HG02943 (cell line): ENCODE measurements around the gene PSMA3.

Experiments used
- ATAC-seq: cut with Tn5 transposase; IDR thresholded peaks from one replicate; pipeline ENCODE4 v1.9.1; 2021; ENCODE audit warnings: mild to moderate bottlenecking, low read depth, moderate library complexity; ENCODE audit not compliant: unreplicated experiment

Gene PSMA3

GRCh38 chr14:58265401-58265800, 20.8 kb downstream of the PSMA3 start:
- no peak for ATAC-seq

- no peak for ATAC-seq
Measured at GRCh38 chr14:58270628-58271027, 26.0 kb downstream of the PSMA3 start.

GRCh38 chr14:58272588-58273372, 28.1 kb downstream of the PSMA3 start:
- ATAC-seq = no peak

GRCh38 chr14:58274881-58275280, 30.2 kb downstream of the PSMA3 start:
- ATAC-seq = no peak

- no peak for ATAC-seq
Measured at GRCh38 chr14:58275527-58276190, 31.0 kb downstream of the PSMA3 start.

GRCh38 chr14:58276208-58276607, 31.6 kb downstream of the PSMA3 start:
- ATAC-seq = no peak

- ATAC-seq = no peak
Measured at GRCh38 chr14:58278177-58278576, 33.5 kb downstream of the PSMA3 start.

- ATAC-seq = no peak
Measured at GRCh38 chr14:58280954-58281787, 36.5 kb downstream of the PSMA3 start.

- ATAC-seq = no peak
Measured at GRCh38 chr14:58281969-58282368, 37.3 kb downstream of the PSMA3 start.

- no peak for ATAC-seq
Measured at GRCh38 chr14:58282925-58283593, 38.4 kb downstream of the PSMA3 start.

- ATAC-seq = no peak
Measured at GRCh38 chr14:58283730-58284129, 39.1 kb downstream of the PSMA3 start.

GRCh38 chr14:58285132-58285531, 40.5 kb downstream of the PSMA3 start:
- ATAC-seq = no peak

GRCh38 chr14:58287607-58288042, 43.0 kb downstream of the PSMA3 start:
- ATAC-seq = no peak

GRCh38 chr14:58288106-58288792, 43.6 kb downstream of the PSMA3 start:
- no peak for ATAC-seq

- no peak for ATAC-seq
Measured at GRCh38 chr14:58291646-58292045, 47.0 kb downstream of the PSMA3 start.

- ATAC-seq = no peak
Measured at GRCh38 chr14:58292187-58292586, 47.5 kb downstream of the PSMA3 start.

GRCh38 chr14:58294201-58294600, 49.6 kb downstream of the PSMA3 start:
- no peak for ATAC-seq

- no peak for ATAC-seq
Measured at GRCh38 chr14:58296726-58297125, 52.1 kb downstream of the PSMA3 start.

- ATAC-seq = peak; percentile 1
Measured at GRCh38 chr14:58297412-58297761, 52.7 kb downstream of the PSMA3 start.
